Measurements from ENCODE around the gene UGT1A10. TPM values are rescaled to one million over a fixed set of nuclear protein-coding genes. Genes with fewer than 3 reads are reported as not detected.

The UGT1A10 gene
- total RNA-seq, 1 donor from 2014 or later = not detected

DNA sequence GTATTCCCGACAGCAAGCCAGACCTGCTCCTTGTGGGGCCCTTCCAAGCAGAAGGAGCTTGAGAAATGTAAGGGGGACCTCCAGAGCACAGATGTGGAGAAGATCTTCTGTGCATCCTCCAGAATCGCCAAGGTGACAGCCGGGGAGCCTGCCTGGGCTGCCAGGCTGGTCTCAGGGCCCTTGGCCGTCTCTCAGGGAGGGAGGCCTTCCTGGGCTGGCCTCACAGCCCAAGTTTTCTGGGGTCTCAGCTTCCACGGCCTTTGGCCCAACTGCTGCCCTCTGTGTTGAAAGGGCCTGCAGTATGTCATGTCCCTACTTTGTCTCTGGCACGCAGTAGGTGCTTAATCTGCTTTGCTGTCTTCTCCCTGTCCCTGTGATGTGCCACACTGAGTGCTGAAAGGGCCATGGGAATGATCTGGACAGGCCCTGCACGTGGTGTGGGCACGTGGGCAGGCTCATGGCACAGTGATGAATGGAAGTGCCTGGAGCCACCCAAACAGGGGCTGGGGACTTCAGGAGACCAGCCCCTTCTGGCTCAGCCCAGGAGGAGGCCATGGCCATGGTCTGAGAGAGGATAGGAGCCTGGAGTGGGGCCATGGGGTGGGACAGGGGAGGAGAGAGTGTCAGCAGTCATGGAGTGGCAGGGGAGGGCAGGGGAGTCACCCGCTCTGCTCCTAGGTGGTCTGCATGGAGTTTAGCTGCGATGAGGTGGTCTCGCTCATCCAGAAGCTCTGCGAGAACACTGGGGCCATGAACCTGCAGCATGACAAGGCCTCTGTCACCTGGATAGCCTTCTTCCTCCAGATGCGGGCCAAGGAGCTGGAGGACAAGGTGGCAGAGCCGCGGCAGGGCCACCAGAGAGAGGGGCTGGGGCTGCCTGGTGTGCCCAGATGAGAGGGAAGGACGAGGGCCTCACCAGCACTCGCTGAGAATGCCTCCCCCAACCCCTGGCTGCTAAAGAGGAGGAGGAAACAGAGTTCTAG lies 182.7 kb downstream of the UGT1A10 start:
- Mint-ChIP-seq H3K9me3 (no peaks in the 10 kb centered on the region), H3K4me1 (ENCODE audit: unreplicated experiment) (peaks cover 11% of the 10 kb centered on the region), H3K36me3 (no peaks in the 10 kb centered on the region), H3K4me3 (no peak overlapping the region), H3K27ac (no peak overlapping the region), H3K27me3 (peaks cover 6% of the 10 kb centered on the region)
- peak; percentile 64 for DNase-seq (ENCODE audit: extremely low spot score, unreplicated experiment)
- TF ChIP-seq, protein P1, sequence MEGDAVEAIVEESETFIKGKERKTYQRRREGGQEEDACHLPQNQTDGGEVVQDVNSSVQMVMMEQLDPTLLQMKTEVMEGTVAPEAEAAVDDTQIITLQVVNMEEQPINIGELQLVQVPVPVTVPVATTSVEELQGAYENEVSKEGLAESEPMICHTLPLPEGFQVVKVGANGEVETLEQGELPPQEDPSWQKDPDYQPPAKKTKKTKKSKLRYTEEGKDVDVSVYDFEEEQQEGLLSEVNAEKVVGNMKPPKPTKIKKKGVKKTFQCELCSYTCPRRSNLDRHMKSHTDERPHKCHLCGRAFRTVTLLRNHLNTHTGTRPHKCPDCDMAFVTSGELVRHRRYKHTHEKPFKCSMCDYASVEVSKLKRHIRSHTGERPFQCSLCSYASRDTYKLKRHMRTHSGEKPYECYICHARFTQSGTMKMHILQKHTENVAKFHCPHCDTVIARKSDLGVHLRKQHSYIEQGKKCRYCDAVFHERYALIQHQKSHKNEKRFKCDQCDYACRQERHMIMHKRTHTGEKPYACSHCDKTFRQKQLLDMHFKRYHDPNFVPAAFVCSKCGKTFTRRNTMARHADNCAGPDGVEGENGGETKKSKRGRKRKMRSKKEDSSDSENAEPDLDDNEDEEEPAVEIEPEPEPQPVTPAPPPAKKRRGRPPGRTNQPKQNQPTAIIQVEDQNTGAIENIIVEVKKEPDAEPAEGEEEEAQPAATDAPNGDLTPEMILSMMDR (conservative IDR thresholded peaks at IDR 0.05) = no peak

DNA sequence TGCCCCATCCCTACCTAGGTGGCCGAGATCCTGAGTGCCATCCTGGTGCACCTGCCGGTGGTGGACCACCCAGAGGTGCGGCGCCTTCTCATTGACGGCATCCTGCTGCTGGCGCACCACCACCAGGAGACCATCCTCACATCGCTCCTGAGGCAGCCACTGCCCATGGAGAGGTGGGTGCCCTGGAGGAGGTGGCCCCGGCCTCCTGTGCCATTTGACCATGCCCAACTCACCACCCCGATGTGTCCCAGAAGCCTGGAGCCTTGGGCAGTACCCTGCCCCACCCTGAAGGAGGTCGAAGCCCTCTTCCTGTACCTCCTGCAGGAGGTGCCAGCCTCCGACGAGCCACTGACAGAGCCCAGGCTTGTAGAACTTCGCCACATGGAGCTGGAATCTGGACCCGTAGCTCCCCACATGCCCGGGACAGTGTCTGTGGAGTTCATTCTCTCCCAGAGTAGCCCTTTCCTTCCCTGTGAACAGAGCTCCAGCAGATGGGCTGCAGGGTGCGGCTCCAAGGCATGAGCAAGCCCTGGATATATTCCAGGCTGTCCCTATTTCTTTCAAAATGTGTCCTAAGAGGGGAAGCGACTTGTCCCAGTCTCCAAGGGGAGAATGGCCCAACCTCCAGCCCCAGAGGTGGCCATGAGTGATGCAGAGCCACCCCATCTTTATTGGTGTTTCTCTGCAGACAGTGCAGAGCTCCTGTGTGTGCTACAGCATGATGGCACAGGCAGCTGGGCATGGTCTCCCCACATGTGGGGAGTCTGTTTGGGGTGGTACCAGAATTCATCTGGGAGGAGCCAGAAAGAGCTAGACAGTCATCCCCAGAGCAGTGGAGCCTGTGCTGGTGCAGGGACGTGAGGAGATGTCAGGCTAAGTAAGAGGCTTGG lies 183.9 kb downstream of the UGT1A10 start:
- Mint-ChIP-seq H3K9me3 (no peaks in the 10 kb centered on the region), H3K27ac (no peak overlapping the region), H3K4me1 (ENCODE audit: unreplicated experiment) (peaks cover 11% of the 10 kb centered on the region), H3K4me3 (no peak overlapping the region), H3K27me3 (peaks cover 4% of the 10 kb centered on the region), H3K36me3 (no peaks in the 10 kb centered on the region)
- TF ChIP-seq, protein P1 (conservative IDR thresholded peaks at IDR 0.05) = no peak
- peak; percentile 62 for DNase-seq (ENCODE audit: extremely low spot score, unreplicated experiment)

DNA sequence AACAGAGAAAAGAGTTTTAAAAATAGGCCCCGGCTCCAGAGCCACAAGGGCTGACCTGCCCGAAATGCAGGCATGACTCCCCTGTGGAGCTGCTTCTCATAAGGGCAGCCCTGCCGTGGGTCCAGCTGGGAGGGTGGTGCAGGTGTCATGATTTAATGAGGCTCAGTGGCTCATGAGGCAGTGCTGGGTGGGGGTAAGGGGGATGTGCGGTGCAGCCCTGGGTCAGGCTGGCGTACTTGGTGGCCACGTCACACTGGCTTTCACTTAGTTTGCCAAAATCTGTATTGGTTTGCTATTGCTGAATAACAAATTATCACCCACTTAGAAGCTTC lies 184.5 kb downstream of the UGT1A10 start:
- Mint-ChIP-seq H3K4me1 (ENCODE audit: unreplicated experiment) (peaks cover 11% of the 10 kb centered on the region), H3K36me3 (no peaks in the 10 kb centered on the region), H3K27me3 (peaks cover 4% of the 10 kb centered on the region), H3K27ac (no peak overlapping the region), H3K4me3 (no peak overlapping the region), H3K9me3 (no peaks in the 10 kb centered on the region)
- no peak for DNase-seq (ENCODE audit: extremely low spot score, unreplicated experiment)
- TF ChIP-seq, protein P1 (conservative IDR thresholded peaks at IDR 0.05) = no peak

DNA sequence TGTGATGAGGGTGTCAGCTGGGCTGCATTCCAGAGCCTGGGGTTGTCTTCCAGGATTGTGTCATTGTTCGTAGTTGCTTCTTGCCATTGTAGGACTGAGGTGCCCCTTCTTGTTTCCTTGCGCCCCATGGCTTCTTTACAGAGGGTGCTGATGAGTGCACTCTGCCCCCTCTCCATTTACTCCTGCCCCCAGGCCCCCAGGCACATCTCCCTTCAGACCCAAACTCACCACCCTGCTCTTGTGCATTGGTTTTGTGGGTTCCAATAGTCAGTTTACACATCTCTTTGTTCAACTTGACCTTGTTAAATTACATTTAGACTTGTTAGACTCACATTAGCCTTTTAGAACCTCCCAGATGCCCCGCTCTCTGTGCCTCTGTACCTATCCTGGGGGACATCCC lies 184.9 kb downstream of the UGT1A10 start:
- peaks cover 11% of the 10 kb centered on the region for H3K4me1 Mint-ChIP-seq (ENCODE audit: unreplicated experiment)
- no peak overlapping the region for H3K4me3 Mint-ChIP-seq
- no peaks in the 10 kb centered on the region for H3K9me3 Mint-ChIP-seq
- TF ChIP-seq, protein P1 (conservative IDR thresholded peaks at IDR 0.05) = no peak
- H3K27me3 Mint-ChIP-seq = peaks cover 4% of the 10 kb centered on the region
- H3K27ac Mint-ChIP-seq = no peak overlapping the region
- H3K36me3 Mint-ChIP-seq = no peaks in the 10 kb centered on the region
- no peak for DNase-seq (ENCODE audit: extremely low spot score, unreplicated experiment)

DNA sequence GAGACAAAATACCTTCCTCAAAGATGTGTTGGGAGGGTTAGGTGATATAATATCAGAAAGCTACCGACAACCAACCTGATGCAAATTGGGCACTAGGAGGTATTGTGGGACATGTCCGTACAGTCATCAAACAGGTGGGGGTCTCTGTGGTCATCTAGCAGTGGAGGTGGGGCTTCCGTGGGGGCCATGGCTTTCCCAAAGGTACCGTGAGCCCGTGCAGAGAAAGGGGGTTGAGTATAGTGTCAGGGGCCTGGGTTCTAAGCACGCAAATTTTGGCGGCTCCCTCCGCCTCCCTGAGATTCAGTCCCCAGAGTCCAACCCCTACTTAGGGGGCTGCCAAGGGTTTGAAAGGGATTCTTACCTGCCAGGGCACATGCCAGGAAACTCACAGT lies 185.5 kb downstream of the UGT1A10 start:
- no peak overlapping the region for H3K4me3 Mint-ChIP-seq
- DNase-seq (ENCODE audit: extremely low spot score, unreplicated experiment) = peak; percentile 60
- H3K27ac Mint-ChIP-seq = no peak overlapping the region
- H3K27me3 Mint-ChIP-seq = peaks cover 4% of the 10 kb centered on the region
- no peaks in the 10 kb centered on the region for H3K9me3 Mint-ChIP-seq
- TF ChIP-seq, protein P1 (conservative IDR thresholded peaks at IDR 0.05) = no peak
- H3K36me3 Mint-ChIP-seq = no peaks in the 10 kb centered on the region
- H3K4me1 Mint-ChIP-seq (ENCODE audit: unreplicated experiment) = peaks cover 6% of the 10 kb centered on the region
